HG03060 (cell line): Measurements from ENCODE around the gene RXFP1.
"Not testable (repeated sequence)": the region's sequence is repeated elsewhere in the genome, so short reads cannot be mapped to it uniquely, and the experiment has no call there.

Source experiments
- ATAC-seq: cut with Tn5 transposase; IDR thresholded peaks from one replicate; pipeline ENCODE4 v1.9.1; 2021; ENCODE audit warnings: low read depth, moderate number of reproducible peaks; ENCODE audit not compliant: unreplicated experiment

RXFP1 gene

GRCh38 chr4:158606969-158607368, 85.3 kb downstream of the RXFP1 start:
- no peak for ATAC-seq

- no peak for ATAC-seq
Observed at GRCh38 chr4:158609116-158609515, 87.4 kb downstream of the RXFP1 start.

GRCh38 chr4:158610790-158611189, 89.1 kb downstream of the RXFP1 start:
- peak; percentile 88 for ATAC-seq

- ATAC-seq: no peak
Observed at GRCh38 chr4:158613046-158613445, 91.4 kb downstream of the RXFP1 start.

- ATAC-seq: no peak
Observed at GRCh38 chr4:158617956-158618355, 96.3 kb downstream of the RXFP1 start.

GRCh38 chr4:158621729-158622128, 100.0 kb downstream of the RXFP1 start:
- no peak for ATAC-seq

GRCh38 chr4:158622251-158622650, 100.6 kb downstream of the RXFP1 start:
- ATAC-seq: no peak

- ATAC-seq: peak; percentile 87
Observed at GRCh38 chr4:158624889-158625478, 103.3 kb downstream of the RXFP1 start.

GRCh38 chr4:158625544-158625943, 103.9 kb downstream of the RXFP1 start:
- no peak for ATAC-seq

- no peak for ATAC-seq
Observed at GRCh38 chr4:158630893-158631292, 109.2 kb downstream of the RXFP1 start.

- ATAC-seq: no peak
Observed at GRCh38 chr4:158636619-158637018, 114.9 kb downstream of the RXFP1 start.

GRCh38 chr4:158644356-158644755, 122.7 kb downstream of the RXFP1 start:
- ATAC-seq: no peak

- no peak for ATAC-seq
Observed at GRCh38 chr4:158644760-158645159, 123.1 kb downstream of the RXFP1 start.

GRCh38 chr4:158649111-158649680, 127.5 kb downstream of the RXFP1 start:
- no peak for ATAC-seq

- no peak for ATAC-seq
Observed at GRCh38 chr4:158652920-158653319, 131.2 kb downstream of the RXFP1 start.

- ATAC-seq: no peak
Observed at GRCh38 chr4:158656439-158656838, 134.8 kb downstream of the RXFP1 start.

GRCh38 chr4:158657291-158657690, 135.6 kb downstream of the RXFP1 start:
- no peak for ATAC-seq

- not testable (repeated sequence) for ATAC-seq
Observed at GRCh38 chr4:158663255-158663654, 141.6 kb downstream of the RXFP1 start.

GRCh38 chr4:158663707-158664625, 142.3 kb downstream of the RXFP1 start:
- not testable (repeated sequence) for ATAC-seq

GRCh38 chr4:158664806-158665205, 143.1 kb downstream of the RXFP1 start:
- no peak for ATAC-seq

GRCh38 chr4:158666892-158667291, 145.2 kb downstream of the RXFP1 start:
- no peak for ATAC-seq
